Activated B cell treated with CpG ODN at 0.5 μM for 24 hours (primary cell): ENCODE data around the gene CALM3. TPM values are rescaled to one million over a fixed set of nuclear protein-coding genes. Genes with fewer than 3 reads are reported as not detected.

Experiments used
- ATAC-seq: fragments of 200-7000 bp; cut with Tn5 transposase; one replicate; pipeline ENCODE4 v1.10.0; 2021; ENCODE audit warnings: low read depth, mild to moderate bottlenecking, moderate library complexity
- CTCF ChIA-PET: fragments of 350-600 bp; sonication (Branson Sonifier 250); formaldehyde crosslinking; loops from one replicate; lab custom pipeline; 2021; ENCODE audit warnings: antibody characterized with exemption; lab: Charles Lee
- POLR2A ChIA-PET: fragments of 350-600 bp; sonication (Branson Sonifier 250); formaldehyde crosslinking; loops from one replicate; lab custom pipeline; 2021; ENCODE audit warnings: antibody characterized with exemption; lab: Charles Lee
- DNase-seq: peaks from one replicate; pipeline ENCODE4 v3.0.0; 2022
- H3K27ac Mint-ChIP-seq: one replicate; pipeline ENCODE4 v1.8.0; 2020; ENCODE audit warnings: mixed read lengths
- H3K27me3 Mint-ChIP-seq: one replicate; pipeline ENCODE4 v1.8.0; 2021; ENCODE audit warnings: mixed read lengths
- H3K36me3 Mint-ChIP-seq: one replicate; pipeline ENCODE4 v1.8.0; 2021; ENCODE audit warnings: low read depth, mixed read lengths
- H3K4me1 Mint-ChIP-seq: one replicate; pipeline ENCODE4 v1.8.0; 2021; ENCODE audit warnings: mixed read lengths
- H3K4me3 Mint-ChIP-seq: one replicate; pipeline ENCODE4 v1.8.0; 2020; ENCODE audit warnings: mild to moderate bottlenecking, mixed read lengths
- H3K9me3 Mint-ChIP-seq: one replicate; pipeline ENCODE4 v1.8.0; 2020; ENCODE audit warnings: mixed read lengths
- CTCF ChIP-seq: fragments of 200-600 bp; IDR thresholded peaks from one replicate; pipeline ENCODE4 v1.8.0; 2022; ENCODE audit warnings: antibody characterized with exemption, mild to moderate bottlenecking
- intact Hi-C: fragments of 100-400 bp; cut with micrococcal nuclease; formaldehyde crosslinking; loops from one replicate; pipeline ENCODE4 v1.15.1; 2024
- total RNA-seq: library from RNA; stranded (reverse); gene quantifications from 2 replicates; pipeline ENCODE4 v1.2.3, GENCODE V29; 2022

Gene CALM3
- total RNA-seq, 1 donor from 2014 or later = 174 TPM

GRCh38 chr19:46617601-46618000 is 16.5 kb downstream of the CALM3 start:
- Mint-ChIP-seq H3K4me3 (peak overlapping the region; percentile 35), H3K27ac (peak overlapping the region; percentile 92), H3K9me3 (no peaks in the 10 kb centered on the region), H3K4me1 (peaks cover 75% of the 10 kb centered on the region), H3K36me3 (no peaks in the 10 kb centered on the region), H3K27me3 (no peaks in the 10 kb centered on the region)
- TF ChIP-seq CTCF = no peak
- DNase-seq (no peak), ATAC-seq (no peak)
- CTCF ChIA-PET = interaction anchor here (1.0 to 9.4 kb wide), 6 partner anchors 17 to 136 kb away, joined by 3 to 234 read pairs (median 6); partner anchors contain the start of genes DACT3 and GNG8
- intact Hi-C loops = loop anchor here (5.0 kb wide), 1 partner anchor 495 kb away; the partner anchor contains the start of gene ZC3H4
- POLR2A ChIA-PET = interaction anchor here (0.7 to 5.8 kb wide), 14 partner anchors 13 to 901 kb away, joined by 3 to 99 read pairs (median 6); partner anchors contain the start of genes CALM3, DACT3, GNG8 and SLC1A5

GRCh38 chr19:46618670-46619231 is 17.6 kb downstream of the CALM3 start:
- H3K27me3 Mint-ChIP-seq = no peaks in the 10 kb centered on the region
- peak; percentile 28 for ATAC-seq

GRCh38 chr19:46620267-46620666 is 19.1 kb downstream of the CALM3 start:
- Mint-ChIP-seq H3K36me3 (peaks cover 2% of the 10 kb centered on the region), H3K4me3 (peak overlapping the region; percentile 83), H3K27me3 (no peaks in the 10 kb centered on the region), H3K9me3 (no peaks in the 10 kb centered on the region), H3K4me1 (peaks cover 82% of the 10 kb centered on the region), H3K27ac (peak overlapping the region; percentile 92)
- TF ChIP-seq CTCF = no peak
- intact Hi-C loops = no loop called here
- DNase-seq = no peak
- CTCF ChIA-PET = interaction anchor here (0.6 to 2.0 kb wide), 4 partner anchors 9 to 145 kb away, joined by 3 to 12 read pairs (median 4); partner anchors contain the start of gene DACT3
- POLR2A ChIA-PET = interaction anchor here (0.6 to 5.8 kb wide), 14 partner anchors 9 to 636 kb away, joined by 3 to 99 read pairs (median 6); partner anchors contain the start of genes CALM3, CCDC9, DACT3 and GNG8
- no peak for ATAC-seq

More at GRCh38 chr19:46618670-46619231, 17.6 kb downstream of the CALM3 start:
- no peaks in the 10 kb centered on the region for H3K36me3 Mint-ChIP-seq
- H3K9me3 Mint-ChIP-seq = no peaks in the 10 kb centered on the region
- intact Hi-C loops = loop anchor here (1.0 to 5.0 kb wide), 4 partner anchors 16 to 494 kb away; partner anchors contain the start of genes CALM3 and ZC3H4
- no peak for DNase-seq
- ChIA-PET CTCF (interaction anchor here (0.8 to 9.4 kb wide), 2 partner anchors 38 to 44 kb away, joined by 3 to 234 read pairs; partner anchors contain the start of gene DACT3), POLR2A (interaction anchor here (0.6 to 5.8 kb wide), 14 partner anchors 12 to 902 kb away, joined by 3 to 99 read pairs (median 6); partner anchors contain the start of genes CALM3, DACT3, GNG8 and INAFM1)
- peaks cover 77% of the 10 kb centered on the region for H3K4me1 Mint-ChIP-seq
- H3K4me3 Mint-ChIP-seq = peak overlapping the region; percentile 83
- no peak for TF ChIP-seq CTCF
- peak overlapping the region; percentile 92 for H3K27ac Mint-ChIP-seq

GRCh38 chr19:46620716-46621115 is 19.6 kb downstream of the CALM3 start:
- intact Hi-C loops = no loop called here
- TF ChIP-seq CTCF = no peak
- DNase-seq (no peak), ATAC-seq (no peak)
- H3K27ac Mint-ChIP-seq = peak overlapping the region; percentile 92
- no peaks in the 10 kb centered on the region for H3K9me3 Mint-ChIP-seq
- peaks cover 85% of the 10 kb centered on the region for H3K4me1 Mint-ChIP-seq
- peak overlapping the region; percentile 24 for H3K4me3 Mint-ChIP-seq
- CTCF ChIA-PET = interaction anchor here (0.6 to 2.0 kb wide), 4 partner anchors 9 to 144 kb away, joined by 3 to 12 read pairs (median 4); partner anchors contain the start of gene DACT3
- peaks cover 2% of the 10 kb centered on the region for H3K36me3 Mint-ChIP-seq
- POLR2A ChIA-PET = interaction anchor here (1.0 to 5.8 kb wide), 6 partner anchors 10 to 492 kb away, joined by 3 to 99 read pairs (median 32); partner anchors contain the start of genes CALM3, DACT3, SLC1A5 and ZC3H4
- H3K27me3 Mint-ChIP-seq = no peaks in the 10 kb centered on the region
